Measurements from ENCODE around the gene ZNF618. TPM values are rescaled to one million over a fixed set of nuclear protein-coding genes. Genes with fewer than 3 reads are reported as not detected.

ZNF618 gene
- total and polyA plus RNA-seq, 2 experiments from 2014 or later: 12.1 to 22.1 TPM

DNA sequence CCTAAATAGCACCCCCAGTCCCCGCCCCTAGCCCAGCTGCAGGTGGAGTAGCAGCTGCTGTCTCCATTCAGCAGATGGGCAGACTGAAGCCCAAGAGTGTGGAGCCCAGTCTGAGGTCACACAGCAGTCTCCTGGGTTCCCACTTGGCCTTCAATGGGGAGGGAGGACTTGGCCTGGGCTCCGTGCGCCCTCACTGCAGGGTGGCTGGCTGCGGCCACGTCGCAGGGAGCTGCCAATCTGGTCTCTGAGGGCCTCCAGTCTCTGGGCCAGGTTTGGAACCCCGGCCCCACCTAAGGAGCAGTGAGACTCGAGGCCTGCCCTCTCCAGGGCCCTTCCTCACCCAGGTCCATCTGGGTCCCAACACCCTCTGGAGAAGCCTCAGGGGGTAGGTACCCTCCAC lies 215.6 kb downstream of the ZNF618 start:
- Histone ChIP-seq H3K36me3 (ENCODE audit: insufficient read depth) (no peaks in the 10 kb centered on the region), H3K79me2 (replicated peaks; ENCODE audit: insufficient read depth) (no peaks in the 10 kb centered on the region), H3K4me3 (no peak overlapping the region), H3K27ac (ENCODE audit: low read depth) (no peak overlapping the region), H3K4me1 (ENCODE audit: insufficient read depth) (no peaks in the 10 kb centered on the region), H3K4me2 (no peak overlapping the region), H3K27me3 (ENCODE audit: insufficient read depth) (peaks cover 2% of the 10 kb centered on the region), H3K9me2 (ENCODE audit: insufficient read depth) (no peaks in the 10 kb centered on the region), H2AFZ (no peak overlapping the region), H4K20me1 (replicated peaks; ENCODE audit: insufficient read depth) (no peaks in the 10 kb centered on the region), H3F3A (replicated peaks; ENCODE audit: low read depth) (no peaks in the 10 kb centered on the region)
- H3K4me3 Mint-ChIP-seq: no peak overlapping the region
- H3K4me1 Mint-ChIP-seq: no peaks in the 10 kb centered on the region
- no peak for TF ChIP-seq STAT1 (IDR thresholded peaks at IDR 0.05; ENCODE audit: unreplicated experiment)
- TF ChIP-seq NANOG (IDR thresholded peaks at IDR 0.05; ENCODE audit: borderline replicate concordance): no peak
- TF ChIP-seq EZH2 (IDR thresholded peaks at IDR 0.05; ENCODE audit: low read depth, unreplicated experiment): no peak
- no peak for TF ChIP-seq ZNF114 (CRISPR knock-in tag; IDR thresholded peaks at IDR 0.05)
- TF ChIP-seq, protein P1, sequence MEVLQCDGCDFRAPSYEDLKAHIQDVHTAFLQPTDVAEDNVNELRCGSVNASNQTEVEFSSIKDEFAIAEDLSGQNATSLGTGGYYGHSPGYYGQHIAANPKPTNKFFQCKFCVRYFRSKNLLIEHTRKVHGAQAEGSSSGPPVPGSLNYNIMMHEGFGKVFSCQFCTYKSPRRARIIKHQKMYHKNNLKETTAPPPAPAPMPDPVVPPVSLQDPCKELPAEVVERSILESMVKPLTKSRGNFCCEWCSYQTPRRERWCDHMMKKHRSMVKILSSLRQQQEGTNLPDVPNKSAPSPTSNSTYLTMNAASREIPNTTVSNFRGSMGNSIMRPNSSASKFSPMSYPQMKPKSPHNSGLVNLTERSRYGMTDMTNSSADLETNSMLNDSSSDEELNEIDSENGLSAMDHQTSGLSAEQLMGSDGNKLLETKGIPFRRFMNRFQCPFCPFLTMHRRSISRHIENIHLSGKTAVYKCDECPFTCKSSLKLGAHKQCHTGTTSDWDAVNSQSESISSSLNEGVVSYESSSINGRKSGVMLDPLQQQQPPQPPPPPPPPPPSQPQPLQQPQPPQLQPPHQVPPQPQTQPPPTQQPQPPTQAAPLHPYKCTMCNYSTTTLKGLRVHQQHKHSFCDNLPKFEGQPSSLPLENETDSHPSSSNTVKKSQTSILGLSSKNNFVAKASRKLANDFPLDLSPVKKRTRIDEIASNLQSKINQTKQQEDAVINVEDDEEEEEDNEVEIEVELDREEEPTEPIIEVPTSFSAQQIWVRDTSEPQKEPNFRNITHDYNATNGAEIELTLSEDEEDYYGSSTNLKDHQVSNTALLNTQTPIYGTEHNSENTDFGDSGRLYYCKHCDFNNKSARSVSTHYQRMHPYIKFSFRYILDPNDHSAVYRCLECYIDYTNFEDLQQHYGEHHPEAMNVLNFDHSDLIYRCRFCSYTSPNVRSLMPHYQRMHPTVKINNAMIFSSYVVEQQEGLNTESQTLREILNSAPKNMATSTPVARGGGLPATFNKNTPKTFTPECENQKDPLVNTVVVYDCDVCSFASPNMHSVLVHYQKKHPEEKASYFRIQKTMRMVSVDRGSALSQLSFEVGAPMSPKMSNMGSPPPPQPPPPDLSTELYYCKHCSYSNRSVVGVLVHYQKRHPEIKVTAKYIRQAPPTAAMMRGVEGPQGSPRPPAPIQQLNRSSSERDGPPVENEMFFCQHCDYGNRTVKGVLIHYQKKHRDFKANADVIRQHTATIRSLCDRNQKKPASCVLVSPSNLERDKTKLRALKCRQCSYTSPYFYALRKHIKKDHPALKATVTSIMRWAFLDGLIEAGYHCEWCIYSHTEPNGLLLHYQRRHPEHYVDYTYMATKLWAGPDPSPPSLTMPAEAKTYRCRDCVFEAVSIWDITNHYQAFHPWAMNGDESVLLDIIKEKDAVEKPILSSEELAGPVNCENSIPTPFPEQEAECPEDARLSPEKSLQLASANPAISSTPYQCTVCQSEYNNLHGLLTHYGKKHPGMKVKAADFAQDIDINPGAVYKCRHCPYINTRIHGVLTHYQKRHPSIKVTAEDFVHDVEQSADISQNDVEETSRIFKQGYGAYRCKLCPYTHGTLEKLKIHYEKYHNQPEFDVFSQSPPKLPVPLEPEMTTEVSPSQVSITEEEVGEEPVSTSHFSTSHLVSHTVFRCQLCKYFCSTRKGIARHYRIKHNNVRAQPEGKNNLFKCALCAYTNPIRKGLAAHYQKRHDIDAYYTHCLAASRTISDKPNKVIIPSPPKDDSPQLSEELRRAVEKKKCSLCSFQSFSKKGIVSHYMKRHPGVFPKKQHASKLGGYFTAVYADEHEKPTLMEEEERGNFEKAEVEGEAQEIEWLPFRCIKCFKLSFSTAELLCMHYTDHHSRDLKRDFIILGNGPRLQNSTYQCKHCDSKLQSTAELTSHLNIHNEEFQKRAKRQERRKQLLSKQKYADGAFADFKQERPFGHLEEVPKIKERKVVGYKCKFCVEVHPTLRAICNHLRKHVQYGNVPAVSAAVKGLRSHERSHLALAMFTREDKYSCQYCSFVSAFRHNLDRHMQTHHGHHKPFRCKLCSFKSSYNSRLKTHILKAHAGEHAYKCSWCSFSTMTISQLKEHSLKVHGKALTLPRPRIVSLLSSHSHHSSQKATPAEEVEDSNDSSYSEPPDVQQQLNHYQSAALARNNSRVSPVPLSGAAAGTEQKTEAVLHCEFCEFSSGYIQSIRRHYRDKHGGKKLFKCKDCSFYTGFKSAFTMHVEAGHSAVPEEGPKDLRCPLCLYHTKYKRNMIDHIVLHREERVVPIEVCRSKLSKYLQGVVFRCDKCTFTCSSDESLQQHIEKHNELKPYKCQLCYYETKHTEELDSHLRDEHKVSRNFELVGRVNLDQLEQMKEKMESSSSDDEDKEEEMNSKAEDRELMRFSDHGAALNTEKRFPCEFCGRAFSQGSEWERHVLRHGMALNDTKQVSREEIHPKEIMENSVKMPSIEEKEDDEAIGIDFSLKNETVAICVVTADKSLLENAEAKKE (CRISPR knock-in tag; IDR thresholded peaks at IDR 0.05): no peak
- TF ChIP-seq JUNB (IDR thresholded peaks at IDR 0.05; ENCODE audit: unreplicated experiment): no peak
- no peak for TF ChIP-seq POLR2AphosphoS5 (IDR thresholded peaks at IDR 0.05; ENCODE audit: low read depth)
- peaks cover 16% of the 10 kb centered on the region for H3K27me3 Mint-ChIP-seq (ENCODE audit: insufficient read depth, low read depth, poor library complexity)
- no peak for DNase-seq (ENCODE audit: low spot score)
- H3K36me3 Mint-ChIP-seq (ENCODE audit: low read depth): no peaks in the 10 kb centered on the region; the same call in 2 of the 3 replicates
- no peak overlapping the region for H3K27ac Mint-ChIP-seq
- no peaks in the 10 kb centered on the region for H3K9me3 Mint-ChIP-seq
- ATAC-seq: no peak

DNA sequence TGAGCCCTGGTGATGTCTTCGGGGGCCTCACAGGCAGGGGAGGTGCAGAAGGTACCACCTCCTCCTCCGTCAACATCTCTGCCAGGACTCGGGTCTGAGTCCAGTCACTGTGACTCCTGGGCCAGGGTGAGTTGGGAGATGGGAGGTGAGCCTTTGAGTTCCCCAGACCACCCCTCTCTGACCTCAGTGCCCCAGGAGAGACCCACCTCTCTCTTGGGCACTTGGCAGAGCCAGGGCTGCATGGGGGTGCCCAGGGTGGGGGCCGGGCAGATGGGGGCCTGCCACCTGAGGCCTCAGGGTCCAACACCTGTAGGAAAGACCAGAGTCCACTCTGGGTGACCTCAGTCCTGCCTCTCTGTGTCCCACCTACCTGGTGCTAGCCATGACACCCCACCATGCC lies 216.2 kb downstream of the ZNF618 start:
- ATAC-seq (no peak), DNase-seq (ENCODE audit: low spot score) (no peak)
- Histone ChIP-seq H3K4me2 (no peak overlapping the region), H3K4me3 (no peak overlapping the region), H3F3A (replicated peaks; ENCODE audit: low read depth) (no peaks in the 10 kb centered on the region), H3K9me2 (ENCODE audit: insufficient read depth) (no peaks in the 10 kb centered on the region), H3K79me2 (replicated peaks; ENCODE audit: insufficient read depth) (no peaks in the 10 kb centered on the region), H3K4me1 (ENCODE audit: insufficient read depth) (no peaks in the 10 kb centered on the region), H3K36me3 (ENCODE audit: insufficient read depth) (no peaks in the 10 kb centered on the region), H3K27ac (ENCODE audit: low read depth) (no peak overlapping the region), H3K27me3 (ENCODE audit: insufficient read depth) (peaks cover 9% of the 10 kb centered on the region), H4K20me1 (replicated peaks; ENCODE audit: insufficient read depth) (no peaks in the 10 kb centered on the region), H2AFZ (no peak overlapping the region)
- H3K4me3 Mint-ChIP-seq: no peak overlapping the region
- no peaks in the 10 kb centered on the region for H3K9me3 Mint-ChIP-seq
- H3K4me1 Mint-ChIP-seq: 0 out of 3 replicates have a peak, but pooled peaks cover under 1% of the 10 kb centered on the region
- peaks cover 21% of the 10 kb centered on the region for H3K27me3 Mint-ChIP-seq (ENCODE audit: insufficient read depth, low read depth, poor library complexity)
- H3K36me3 Mint-ChIP-seq (ENCODE audit: low read depth): no peaks in the 10 kb centered on the region; the same call in 2 of the 3 replicates
- no peak overlapping the region for H3K27ac Mint-ChIP-seq
- TF ChIP-seq, protein P2, sequence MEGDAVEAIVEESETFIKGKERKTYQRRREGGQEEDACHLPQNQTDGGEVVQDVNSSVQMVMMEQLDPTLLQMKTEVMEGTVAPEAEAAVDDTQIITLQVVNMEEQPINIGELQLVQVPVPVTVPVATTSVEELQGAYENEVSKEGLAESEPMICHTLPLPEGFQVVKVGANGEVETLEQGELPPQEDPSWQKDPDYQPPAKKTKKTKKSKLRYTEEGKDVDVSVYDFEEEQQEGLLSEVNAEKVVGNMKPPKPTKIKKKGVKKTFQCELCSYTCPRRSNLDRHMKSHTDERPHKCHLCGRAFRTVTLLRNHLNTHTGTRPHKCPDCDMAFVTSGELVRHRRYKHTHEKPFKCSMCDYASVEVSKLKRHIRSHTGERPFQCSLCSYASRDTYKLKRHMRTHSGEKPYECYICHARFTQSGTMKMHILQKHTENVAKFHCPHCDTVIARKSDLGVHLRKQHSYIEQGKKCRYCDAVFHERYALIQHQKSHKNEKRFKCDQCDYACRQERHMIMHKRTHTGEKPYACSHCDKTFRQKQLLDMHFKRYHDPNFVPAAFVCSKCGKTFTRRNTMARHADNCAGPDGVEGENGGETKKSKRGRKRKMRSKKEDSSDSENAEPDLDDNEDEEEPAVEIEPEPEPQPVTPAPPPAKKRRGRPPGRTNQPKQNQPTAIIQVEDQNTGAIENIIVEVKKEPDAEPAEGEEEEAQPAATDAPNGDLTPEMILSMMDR (conservative IDR thresholded peaks at IDR 0.05; ENCODE audit: low read depth in 2 of 2): no peak
- TF ChIP-seq ZNF114 (CRISPR knock-in tag; IDR thresholded peaks at IDR 0.05) (no peak), JUNB (IDR thresholded peaks at IDR 0.05; ENCODE audit: unreplicated experiment) (no peak), EZH2 (IDR thresholded peaks at IDR 0.05; ENCODE audit: low read depth, unreplicated experiment) (no peak), POLR2AphosphoS5 (IDR thresholded peaks at IDR 0.05; ENCODE audit: low read depth) (no peak)
